ENCODE measurements around the gene MAP3K7CL. TPM values are rescaled to one million over a fixed set of nuclear protein-coding genes. Genes with fewer than 3 reads are reported as not detected.

MAP3K7CL gene
- total RNA-seq, result 85.8 TPM
- long read RNA-seq, transcript MAP3K7CL-213 (4 exons, 835 nt), result minor isoform, 13 of 202 reads
- long read RNA-seq, transcript MAP3K7CL-206 (5 exons, 1,904 nt), result major isoform, 154 of 202 reads
- long read RNA-seq, transcript MAP3K7CL-205 (6 exons, 749 nt), result minor isoform, 6 of 202 reads
- long read RNA-seq, partial matches to known transcripts, result 4 of 202 reads
- long read RNA-seq, other reads (novel, unspliced or antisense), result 24 of 202 reads

DNA sequence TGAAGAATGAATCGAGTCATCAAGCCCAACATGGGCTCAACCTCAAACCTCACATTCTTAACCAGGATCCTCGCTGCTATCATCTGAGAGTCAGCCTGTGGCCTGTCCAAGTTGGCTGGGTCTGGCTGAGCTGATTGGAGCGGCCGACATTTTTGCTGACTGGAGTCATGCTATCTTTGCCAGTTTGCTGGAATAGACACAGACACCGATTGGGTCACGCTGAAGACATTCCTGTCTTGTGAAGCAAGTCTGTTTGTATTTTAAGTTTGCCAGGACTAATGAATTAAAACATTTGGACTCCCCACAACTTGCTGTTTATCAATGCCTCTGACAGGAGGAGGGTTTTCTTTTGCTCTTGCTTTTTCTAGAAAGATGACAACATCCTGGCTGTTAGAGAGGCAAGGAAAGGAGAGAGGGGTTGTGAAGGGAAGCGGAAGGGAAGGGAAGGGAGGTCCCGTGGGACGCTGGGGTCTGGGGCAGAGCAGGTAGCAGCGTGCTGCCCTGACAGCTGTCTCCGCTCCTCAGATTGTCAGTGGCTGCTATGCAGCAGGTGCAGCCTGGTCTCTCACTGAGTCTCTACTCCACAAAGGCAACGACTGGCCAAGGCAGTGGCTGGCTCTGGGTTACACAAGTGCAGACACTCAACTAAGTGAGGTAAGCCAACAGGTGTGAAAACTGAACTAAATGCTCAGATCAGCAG, at the start of gene MAP3K7CL:
Gene MAP3K7CL (plus strand): TSS at position 375 of the 700 bp plus-strand sequence. CDS start 2,701 bp downstream, outside the sequence.
- intact Hi-C loops (cut with DNase I), result no loop called here

DNA sequence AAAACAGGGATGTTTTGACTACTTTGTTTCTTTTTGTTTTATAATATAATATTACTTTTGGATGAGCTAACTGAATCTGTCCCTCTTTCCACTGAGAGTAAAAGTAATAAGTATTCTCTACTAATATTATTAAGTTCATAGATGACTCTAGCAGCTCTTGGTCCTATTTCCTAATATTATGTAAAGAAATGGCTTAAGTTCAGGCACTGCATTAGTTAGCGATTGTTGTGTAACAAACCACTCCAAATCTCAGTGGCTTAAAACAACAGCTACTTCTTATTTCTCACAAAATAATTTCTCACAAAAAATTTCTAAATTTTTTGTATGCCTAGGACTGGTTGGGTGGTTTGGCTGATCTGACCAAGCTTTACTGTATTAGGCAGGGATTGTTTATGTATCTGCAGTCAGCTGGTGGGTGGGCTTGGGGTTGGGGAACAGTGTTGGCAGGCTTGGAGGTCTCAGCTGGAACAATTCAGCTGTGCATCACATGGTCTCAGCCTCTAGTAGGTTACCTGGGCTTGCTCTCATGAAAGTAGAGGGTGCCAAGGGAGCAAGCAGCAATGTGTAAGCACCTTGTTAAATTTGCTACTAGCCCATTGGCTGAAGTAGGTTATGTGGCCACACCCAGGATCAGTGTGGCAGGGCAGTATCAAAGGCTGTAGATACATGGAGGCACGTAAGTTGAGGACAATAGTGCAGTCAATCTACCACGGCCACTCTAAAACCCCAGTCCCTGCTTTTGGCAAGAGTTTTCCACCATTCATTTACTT, 48.2 kb upstream of the MAP3K7CL start:
- intact Hi-C loops (cut with DNase I), result no loop called here
- DNase-seq (ENCODE audit: low spot score), result no peak

More for the DNA sequence above, at the start of gene MAP3K7CL:
- DNase-seq (ENCODE audit: low spot score), result peak; percentile 82

DNA sequence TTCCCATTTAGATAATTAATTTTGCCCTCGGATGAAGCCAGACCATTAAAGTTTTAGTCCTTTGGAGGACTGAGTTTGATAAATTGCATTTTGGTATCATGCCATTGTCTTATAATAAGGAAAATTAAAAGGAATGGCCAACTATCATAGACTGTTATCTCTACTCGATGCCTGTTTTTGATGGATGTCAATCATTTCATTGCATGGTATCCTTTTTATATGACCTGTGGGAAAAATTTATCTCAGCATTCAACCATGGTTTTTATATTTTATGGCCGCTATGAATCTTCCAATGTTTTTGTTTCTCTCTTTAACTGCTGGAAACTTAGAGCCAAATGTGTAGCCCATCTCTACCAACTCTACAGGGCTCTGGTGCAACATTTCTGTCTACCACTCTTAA, 47.1 kb upstream of the MAP3K7CL start:
- DNase-seq (ENCODE audit: low spot score), result no peak
- intact Hi-C loops (cut with DNase I), result no loop called here

- intact Hi-C loops (cut with DNase I), result no loop called here
- DNase-seq (ENCODE audit: low spot score), result no peak
Measured at GRCh38 chr21:29084372-29084771, 46.1 kb upstream of the MAP3K7CL start.

DNA sequence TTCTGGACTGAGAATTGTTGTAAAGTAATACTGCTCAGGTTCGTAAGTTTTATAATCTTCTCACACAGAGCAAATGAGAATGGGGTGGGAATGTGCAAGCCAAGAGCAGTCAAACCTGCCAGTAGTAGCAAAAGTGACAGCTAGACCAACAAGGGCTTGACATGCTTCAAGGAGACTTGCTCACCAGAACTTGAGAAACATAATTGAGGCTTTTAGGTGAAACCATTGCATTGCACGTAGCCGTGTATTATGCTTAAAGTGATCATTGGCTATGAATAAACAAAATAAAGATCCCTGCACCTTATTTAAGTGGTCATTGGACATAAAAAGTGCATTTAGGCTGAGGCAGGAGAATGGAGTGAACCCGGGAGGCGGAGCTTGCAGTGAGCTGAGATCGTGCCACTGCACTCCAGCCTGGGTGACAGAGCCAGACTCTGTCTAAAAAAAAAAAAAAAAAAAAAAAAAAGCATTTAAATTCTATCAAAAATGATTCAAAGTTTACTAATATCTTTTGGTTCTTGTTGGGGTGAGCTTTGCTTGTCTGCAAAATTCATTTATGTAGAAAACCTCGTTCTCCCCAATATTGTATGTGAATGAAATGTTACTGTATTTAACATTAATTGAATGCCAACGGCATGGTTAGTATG, 45.2 kb upstream of the MAP3K7CL start:
- intact Hi-C loops (cut with DNase I), result loop anchor here (5.0 kb wide), 1 partner anchor 77 kb away; no protein-coding TSS in a partner anchor
- no peak for DNase-seq (ENCODE audit: low spot score)

GRCh38 chr21:29091033-29091432, 39.4 kb upstream of the MAP3K7CL start:
- intact Hi-C loops (cut with DNase I), result loop anchor here (2.0 kb wide), 1 partner anchor 282 kb away; no protein-coding TSS in a partner anchor

DNA sequence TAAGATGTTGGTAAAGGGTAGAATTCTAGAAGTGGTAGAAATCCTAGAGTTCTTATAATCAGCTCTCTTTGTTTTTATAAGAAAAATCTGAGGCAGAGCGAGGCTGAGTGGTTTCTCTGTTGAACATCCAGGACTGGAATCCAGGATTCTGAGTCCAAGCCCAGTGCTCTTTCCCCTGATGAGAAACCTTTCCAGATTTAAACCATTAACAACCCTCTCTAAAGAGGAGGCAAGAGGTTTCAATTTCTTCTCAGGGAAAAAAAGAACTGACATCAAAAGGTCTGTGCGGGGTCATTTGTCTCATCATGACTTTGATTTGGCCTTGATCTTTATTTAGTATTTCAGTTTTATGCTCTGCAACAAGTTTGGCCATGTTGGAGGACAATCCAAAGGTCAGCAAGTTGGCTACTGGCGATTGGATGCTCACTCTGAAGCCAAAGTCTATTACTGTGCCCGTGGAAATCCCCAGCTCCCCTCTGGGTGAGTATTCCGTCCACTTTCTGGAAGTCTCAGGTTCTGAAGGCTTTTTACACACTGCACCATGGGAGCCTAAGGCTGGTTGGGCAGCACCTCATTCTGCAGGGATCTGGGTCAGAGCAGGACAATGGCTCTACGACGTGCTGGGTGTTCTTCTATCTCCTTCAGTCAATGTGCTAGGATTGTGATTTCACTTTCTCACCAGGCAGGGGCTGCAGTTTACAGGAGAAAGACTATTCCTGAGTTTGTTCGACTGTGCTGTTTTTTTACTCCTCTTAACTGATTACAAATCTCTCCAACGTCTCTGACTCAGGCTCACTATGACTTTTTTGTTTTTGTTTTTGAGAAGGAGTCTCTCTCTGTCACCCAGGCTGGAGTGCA, 38.1 kb upstream of the MAP3K7CL start:
- intact Hi-C loops (cut with DNase I), result no loop called here
- DNase-seq (ENCODE audit: low spot score), result no peak

More at GRCh38 chr21:29091033-29091432, 39.4 kb upstream of the MAP3K7CL start:
- no peak for DNase-seq (ENCODE audit: low spot score)

GRCh38 chr21:29096218-29097015, 34.0 kb upstream of the MAP3K7CL start:
- intact Hi-C loops (cut with DNase I), result no loop called here
- DNase-seq (ENCODE audit: low spot score), result no peak

- DNase-seq (ENCODE audit: low spot score), result no peak
- intact Hi-C loops (cut with DNase I), result no loop called here
Measured at GRCh38 chr21:29098156-29098555, 32.3 kb upstream of the MAP3K7CL start.

- intact Hi-C loops (cut with DNase I), result no loop called here
- no peak for DNase-seq (ENCODE audit: low spot score)
Measured at GRCh38 chr21:29102791-29103257, 27.6 kb upstream of the MAP3K7CL start.

- no peak for DNase-seq (ENCODE audit: low spot score)
- intact Hi-C loops (cut with DNase I), result no loop called here
Measured at GRCh38 chr21:29104239-29104708, 26.2 kb upstream of the MAP3K7CL start.

- no peak for DNase-seq (ENCODE audit: low spot score)
- intact Hi-C loops (cut with DNase I), result no loop called here
Measured at GRCh38 chr21:29105218-29105617, 25.2 kb upstream of the MAP3K7CL start.

DNA sequence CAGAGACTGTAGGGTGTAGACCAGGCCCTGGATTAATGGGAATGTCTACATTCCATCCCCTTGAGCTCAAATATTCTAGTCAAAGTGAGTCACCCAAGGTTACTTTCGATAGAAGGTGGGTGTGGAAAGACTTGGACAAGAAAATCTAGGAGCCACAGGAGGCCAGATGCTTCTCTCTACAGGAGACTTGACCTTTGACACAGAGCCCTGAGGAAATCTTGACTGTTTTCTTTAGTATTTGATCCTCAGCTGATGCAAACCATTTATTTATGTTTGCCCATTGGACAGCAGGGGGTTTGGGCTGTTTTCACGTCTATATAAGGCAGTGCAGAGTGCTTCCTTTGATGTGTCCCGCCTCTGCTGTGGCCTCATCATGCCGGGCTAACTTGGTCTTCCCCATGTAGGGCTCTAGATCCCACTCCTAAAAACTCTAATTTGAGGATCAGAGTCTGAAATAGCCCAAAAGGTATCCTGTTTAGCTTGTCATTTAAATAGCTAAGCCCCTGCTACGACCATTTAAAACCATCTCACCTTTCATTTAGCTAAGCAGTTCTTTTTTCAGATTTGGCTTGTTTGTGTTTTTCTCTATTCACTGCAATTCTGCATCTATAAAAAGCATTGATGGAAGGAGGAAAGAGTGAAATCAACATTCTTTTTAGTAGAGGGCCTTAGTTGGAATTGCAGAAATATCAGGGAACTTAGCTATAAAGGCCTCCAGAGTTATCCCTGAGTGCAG, 15.5 kb upstream of the MAP3K7CL start:
- intact Hi-C loops (cut with DNase I), result no loop called here

GRCh38 chr21:29115899-29116298, 14.5 kb upstream of the MAP3K7CL start:
- no peak for DNase-seq (ENCODE audit: low spot score)
- intact Hi-C loops (cut with DNase I), result no loop called here

More for the DNA sequence above, 15.5 kb upstream of the MAP3K7CL start:
- no peak for DNase-seq (ENCODE audit: low spot score)

DNA sequence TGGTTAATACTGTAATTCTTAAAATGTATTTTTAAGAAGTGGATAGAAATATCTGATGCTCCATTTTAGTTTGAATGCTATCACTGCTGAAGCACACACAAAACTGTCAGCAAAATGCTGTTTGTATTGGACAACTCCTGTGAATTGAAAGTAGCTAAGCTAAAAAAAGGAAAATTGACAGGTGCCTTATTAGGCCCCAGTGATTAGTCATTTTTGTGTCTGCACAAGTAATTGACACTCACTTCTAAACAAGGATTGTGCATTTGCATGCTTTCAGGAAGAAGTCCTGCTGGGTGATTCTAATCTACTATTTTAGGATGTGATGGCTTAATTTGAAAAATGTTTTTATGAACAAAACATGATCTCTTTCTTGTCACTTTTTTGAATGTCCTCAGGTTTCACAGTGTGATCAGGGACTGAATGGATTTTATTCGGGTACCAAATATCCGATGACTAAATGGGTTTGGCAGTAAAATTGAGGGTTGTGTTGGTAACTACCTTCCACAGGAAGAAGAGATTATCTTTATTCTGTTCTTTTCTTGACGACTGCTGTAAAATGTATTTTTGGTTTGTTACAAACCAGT, 13.0 kb upstream of the MAP3K7CL start:
- DNase-seq (ENCODE audit: low spot score), result no peak
- intact Hi-C loops (cut with DNase I), result no loop called here

DNA sequence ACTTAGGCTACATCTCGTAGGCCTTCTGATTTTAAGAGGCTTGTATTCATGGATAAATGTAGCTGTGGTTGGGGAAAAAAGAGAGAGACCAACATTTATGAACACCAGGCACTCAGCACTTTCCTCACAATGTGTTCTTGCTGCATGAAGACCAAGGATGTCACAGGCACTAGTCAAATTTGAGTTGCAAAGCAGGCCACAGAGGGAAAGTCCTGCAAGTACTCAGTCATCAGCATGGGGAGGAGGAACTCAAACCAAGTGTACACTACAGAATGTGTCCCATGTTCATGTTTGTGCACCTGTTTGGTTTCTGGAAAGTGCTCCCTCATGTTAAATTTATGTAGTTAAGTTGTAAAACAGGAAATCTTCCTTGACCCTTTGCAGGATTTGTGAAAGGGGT, 8.7 kb upstream of the MAP3K7CL start:
- intact Hi-C loops (cut with DNase I), result no loop called here
- no peak for DNase-seq (ENCODE audit: low spot score)

DNA sequence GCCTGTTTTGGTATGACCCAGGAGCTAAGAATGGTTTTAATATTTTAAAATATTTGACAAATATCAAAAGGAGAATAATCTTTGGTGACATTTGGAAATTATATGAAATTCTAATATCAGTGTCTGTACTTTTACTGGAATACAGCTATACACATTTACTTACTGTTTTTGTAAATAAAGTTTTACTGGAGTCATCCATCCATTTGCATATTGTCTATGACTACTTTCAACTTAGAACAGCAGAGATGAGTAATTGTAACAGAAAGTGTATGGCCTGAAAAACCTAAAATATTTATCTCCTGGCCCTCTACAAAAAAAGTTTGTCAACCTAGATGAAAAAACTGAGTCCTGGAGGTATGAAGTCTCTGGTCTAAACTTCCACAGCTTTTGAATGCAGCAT, 5.8 kb upstream of the MAP3K7CL start:
- intact Hi-C loops (cut with DNase I), result no loop called here
- no peak for DNase-seq (ENCODE audit: low spot score)
